Upper lobe of right lung (tissue), 1 donor: ENCODE data around the gene CRTC1. TPM values are rescaled to one million over a fixed set of nuclear protein-coding genes. Genes with fewer than 3 reads are reported as not detected.

Experiments used
- ATAC-seq: fragments of 200-7000 bp; cut with Tn5 transposase; one replicate; pipeline ENCODE4 v1.9.1; 2020; ENCODE audit warnings: mild to moderate bottlenecking, moderate library complexity
- DNase-seq: peaks from one replicate; pipeline ENCODE4 v3.0.0-alpha.2; 2020
- H3K27ac ChIP-seq: fragments of 200-600 bp; one replicate; pipeline ENCODE4 v1.8.0; 2022
- H3K27me3 ChIP-seq: fragments of 200-600 bp; one replicate; pipeline ENCODE4 v1.8.0; 2022; ENCODE audit warnings: mild to moderate bottlenecking
- H3K36me3 ChIP-seq: fragments of 200-600 bp; one replicate; pipeline ENCODE4 v1.8.0; 2022
- H3K4me1 ChIP-seq: fragments of 200-600 bp; one replicate; pipeline ENCODE4 v1.8.0; 2022
- H3K4me3 ChIP-seq: fragments of 200-600 bp; one replicate; pipeline ENCODE4 v1.8.0; 2022; ENCODE audit warnings: mild to moderate bottlenecking
- H3K9me3 ChIP-seq: fragments of 200-600 bp; one replicate; pipeline ENCODE4 v1.8.0; 2022
- intact Hi-C: fragments of 100-400 bp; cut with DNase I; formaldehyde crosslinking; loops from one replicate; pipeline ENCODE4 v1.11.0; 2022
- total RNA-seq: library from RNA; stranded (reverse); fragmentation: NEBNext Ultra II Directional; extraction: Animal tissue kit (Norgen Biotek cat#: 25700); gene quantifications from one replicate; pipeline ENCODE4 v1.2.1, GENCODE V29; 2021
- TF ChIP-seq, protein P1 (sequence below): fragments of 200-600 bp; IDR thresholded peaks from one replicate; pipeline ENCODE4 v1.8.0; 2022; ENCODE audit warnings: antibody characterized with exemption
- donor health status: DM: no; HTN: yes; CAD: no; lungs with severe emphysema.

CRTC1 gene
- total RNA-seq, 1 donor from 2014 or later: 13.8 TPM

DNA sequence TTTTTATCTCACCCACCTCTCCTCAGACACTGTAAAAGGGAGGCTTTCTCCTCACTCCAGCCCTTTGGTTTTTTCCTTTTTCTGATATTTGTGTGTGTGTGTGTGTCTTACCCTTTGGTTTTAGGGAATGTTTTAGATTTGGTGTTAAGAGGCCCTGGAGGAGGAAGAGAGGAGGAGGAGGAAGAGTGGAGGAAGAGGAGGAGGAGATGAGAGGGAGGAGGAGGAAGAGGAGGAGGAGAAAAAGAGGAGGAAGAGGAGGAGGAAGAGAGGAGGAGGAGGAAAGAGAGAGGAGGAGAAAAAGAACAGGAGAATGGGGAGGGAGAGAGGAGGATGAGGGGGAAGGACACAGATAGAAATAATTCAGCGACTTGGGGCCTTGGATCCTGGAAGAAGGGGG, 36.1 kb upstream of the CRTC1 start:
- TF ChIP-seq, protein P1, sequence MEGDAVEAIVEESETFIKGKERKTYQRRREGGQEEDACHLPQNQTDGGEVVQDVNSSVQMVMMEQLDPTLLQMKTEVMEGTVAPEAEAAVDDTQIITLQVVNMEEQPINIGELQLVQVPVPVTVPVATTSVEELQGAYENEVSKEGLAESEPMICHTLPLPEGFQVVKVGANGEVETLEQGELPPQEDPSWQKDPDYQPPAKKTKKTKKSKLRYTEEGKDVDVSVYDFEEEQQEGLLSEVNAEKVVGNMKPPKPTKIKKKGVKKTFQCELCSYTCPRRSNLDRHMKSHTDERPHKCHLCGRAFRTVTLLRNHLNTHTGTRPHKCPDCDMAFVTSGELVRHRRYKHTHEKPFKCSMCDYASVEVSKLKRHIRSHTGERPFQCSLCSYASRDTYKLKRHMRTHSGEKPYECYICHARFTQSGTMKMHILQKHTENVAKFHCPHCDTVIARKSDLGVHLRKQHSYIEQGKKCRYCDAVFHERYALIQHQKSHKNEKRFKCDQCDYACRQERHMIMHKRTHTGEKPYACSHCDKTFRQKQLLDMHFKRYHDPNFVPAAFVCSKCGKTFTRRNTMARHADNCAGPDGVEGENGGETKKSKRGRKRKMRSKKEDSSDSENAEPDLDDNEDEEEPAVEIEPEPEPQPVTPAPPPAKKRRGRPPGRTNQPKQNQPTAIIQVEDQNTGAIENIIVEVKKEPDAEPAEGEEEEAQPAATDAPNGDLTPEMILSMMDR: no peak
- DNase-seq: no peak
- intact Hi-C loops: no loop called here
- Histone ChIP-seq H3K36me3 (no peaks in the 10 kb centered on the region), H3K27me3 (no peaks in the 10 kb centered on the region), H3K4me1 (peaks cover 30% of the 10 kb centered on the region), H3K27ac (no peak overlapping the region), H3K9me3 (no peaks in the 10 kb centered on the region), H3K4me3 (no peak overlapping the region)
- no peak for ATAC-seq

DNA sequence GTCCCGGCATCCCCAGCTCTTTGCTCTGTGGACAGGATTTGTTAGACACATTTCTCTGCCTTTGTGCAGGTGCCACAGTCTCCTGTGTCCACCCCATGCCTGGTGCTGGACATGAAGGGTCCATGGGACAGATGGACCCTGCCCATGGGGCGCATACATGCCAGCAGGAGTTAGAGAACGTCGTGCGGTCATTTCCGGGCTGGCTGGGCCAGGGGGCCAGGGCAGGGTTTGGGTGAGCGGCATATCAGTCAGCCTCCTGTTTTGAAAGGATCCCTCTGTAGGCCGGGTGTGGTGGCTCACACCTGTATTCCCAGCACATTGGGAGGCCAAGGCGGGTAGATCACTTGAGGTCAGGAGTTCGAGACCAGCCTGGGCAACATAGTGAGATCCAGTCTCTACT, 35.7 kb upstream of the CRTC1 start:
- TF ChIP-seq, protein P1: no peak
- Histone ChIP-seq H3K4me1 (peaks cover 30% of the 10 kb centered on the region), H3K27me3 (no peaks in the 10 kb centered on the region), H3K9me3 (no peaks in the 10 kb centered on the region), H3K36me3 (no peaks in the 10 kb centered on the region), H3K4me3 (no peak overlapping the region), H3K27ac (no peak overlapping the region)
- ATAC-seq (no peak), DNase-seq (no peak)
- intact Hi-C loops: no loop called here

DNA sequence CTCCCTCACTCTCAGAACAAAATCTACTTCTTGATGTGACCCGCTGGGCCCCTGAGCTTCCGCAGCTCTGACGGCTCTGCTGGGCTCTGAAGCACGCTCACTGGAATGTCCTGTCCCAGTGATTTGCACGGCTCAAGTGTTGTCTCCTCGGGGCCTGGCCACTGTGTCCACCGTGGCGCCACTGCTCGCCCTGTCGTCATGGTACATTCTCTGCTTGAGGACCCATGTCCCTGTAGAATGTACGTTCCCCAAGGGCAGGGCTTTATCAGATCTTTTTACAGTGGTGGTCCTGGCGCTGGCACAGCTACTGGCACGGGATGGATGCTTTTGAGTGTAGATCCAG, 34.5 kb upstream of the CRTC1 start:
- Histone ChIP-seq H3K4me1 (peaks cover 30% of the 10 kb centered on the region), H3K4me3 (peak overlapping the region; percentile 11), H3K27me3 (no peaks in the 10 kb centered on the region), H3K36me3 (no peaks in the 10 kb centered on the region), H3K9me3 (no peaks in the 10 kb centered on the region), H3K27ac (peak overlapping the region; percentile 85)
- DNase-seq (no peak), ATAC-seq (peak; percentile 23)
- intact Hi-C loops: no loop called here
- TF ChIP-seq, protein P1: no peak

DNA sequence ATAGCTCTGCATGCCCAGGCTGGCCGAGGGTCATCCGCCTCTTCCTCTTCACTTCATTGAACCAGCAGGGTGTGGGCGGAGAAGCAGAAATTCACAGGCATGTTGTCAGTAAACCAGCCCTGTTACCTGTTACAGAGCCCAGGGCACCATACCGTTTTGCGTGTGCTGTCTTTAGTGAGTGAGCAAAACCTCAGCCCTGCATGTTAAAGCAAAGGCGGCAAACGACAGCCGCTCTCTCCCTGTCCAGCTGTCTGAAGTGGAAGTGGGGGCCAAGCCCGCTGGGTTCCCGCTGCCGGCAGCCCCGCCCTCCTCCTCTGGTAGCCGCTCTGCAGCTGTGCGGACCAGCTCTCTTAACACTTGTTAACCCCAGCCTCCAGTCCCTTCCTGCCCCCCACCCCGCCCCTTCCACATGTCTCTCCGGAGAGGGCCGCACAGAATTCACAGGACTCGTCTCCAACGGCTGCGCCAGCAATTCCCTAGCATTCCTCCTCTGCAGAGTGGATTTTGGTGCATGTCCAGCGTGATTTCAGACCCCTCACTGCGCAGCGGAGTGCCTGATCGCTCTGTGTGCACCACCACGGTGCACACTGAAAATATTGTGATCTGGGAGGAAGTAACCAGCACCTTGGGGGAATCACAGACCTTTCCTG, 34.0 kb upstream of the CRTC1 start:
- no peaks in the 10 kb centered on the region for H3K27me3 ChIP-seq
- no peaks in the 10 kb centered on the region for H3K36me3 ChIP-seq
- peak overlapping the region; percentile 85 for H3K27ac ChIP-seq
- H3K4me1 ChIP-seq: peaks cover 30% of the 10 kb centered on the region
- DNase-seq: peak; percentile 77
- TF ChIP-seq, protein P1: no peak
- H3K9me3 ChIP-seq: no peaks in the 10 kb centered on the region
- intact Hi-C loops: no loop called here
- peak; percentile 66 for ATAC-seq
- H3K4me3 ChIP-seq: peak overlapping the region; percentile 11

DNA sequence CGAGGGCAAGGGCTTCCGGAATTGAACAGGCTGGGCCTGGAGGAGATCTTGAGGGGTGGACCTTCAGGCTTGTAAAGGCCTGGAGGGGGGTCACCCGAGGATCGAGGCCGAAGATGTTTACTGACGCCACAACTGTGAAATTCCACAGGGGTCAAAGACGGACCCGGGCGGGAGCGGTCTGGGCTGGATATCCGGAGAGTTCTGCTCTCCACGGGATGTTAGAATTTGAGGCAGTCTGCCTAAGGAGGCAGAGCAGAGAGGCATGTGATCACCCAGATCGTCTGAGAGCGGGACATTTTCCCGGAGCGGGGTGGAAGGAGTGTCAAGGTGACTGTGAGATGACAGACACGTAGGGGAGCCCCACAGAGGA, 33.5 kb upstream of the CRTC1 start:
- ATAC-seq (peak; percentile 28), DNase-seq (no peak)
- H3K36me3 ChIP-seq: no peaks in the 10 kb centered on the region
- no peaks in the 10 kb centered on the region for H3K27me3 ChIP-seq
- H3K4me1 ChIP-seq: peaks cover 30% of the 10 kb centered on the region
- no peaks in the 10 kb centered on the region for H3K9me3 ChIP-seq
- TF ChIP-seq, protein P1: no peak
- peak overlapping the region; percentile 85 for H3K27ac ChIP-seq
- H3K4me3 ChIP-seq: peak overlapping the region; percentile 14
- intact Hi-C loops: no loop called here

DNA sequence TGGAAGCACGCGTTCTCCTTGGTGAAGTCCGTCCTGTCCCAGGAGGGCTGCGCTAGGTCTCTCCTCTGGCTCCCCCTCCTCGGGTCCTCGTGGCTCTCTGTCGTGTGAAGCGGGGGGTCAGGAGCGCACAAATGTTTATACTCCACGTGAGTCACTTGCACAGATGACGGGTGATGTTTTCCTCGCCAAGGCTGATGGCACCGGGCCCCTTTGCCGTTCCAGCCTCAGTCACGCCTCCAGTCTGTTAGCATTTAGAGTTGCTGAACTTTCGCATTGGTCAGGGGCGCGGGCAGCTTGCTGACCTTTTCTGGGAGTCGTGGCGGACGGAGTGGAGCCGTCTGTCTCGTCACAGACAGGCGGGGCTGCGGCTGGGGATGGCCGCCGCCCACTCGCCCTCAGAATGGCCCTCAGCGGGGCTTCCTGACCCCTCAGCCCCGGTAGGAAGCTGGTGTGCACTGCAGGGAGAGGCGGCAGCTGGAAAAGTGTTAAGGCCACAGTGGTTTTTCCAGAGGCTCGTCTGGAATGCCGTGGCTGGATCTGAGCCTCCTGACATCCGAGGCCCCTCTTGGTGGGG, 32.9 kb upstream of the CRTC1 start:
- intact Hi-C loops: no loop called here
- Histone ChIP-seq H3K4me1 (peaks cover 30% of the 10 kb centered on the region), H3K36me3 (no peaks in the 10 kb centered on the region), H3K27ac (peak overlapping the region; percentile 85), H3K9me3 (no peaks in the 10 kb centered on the region), H3K27me3 (no peaks in the 10 kb centered on the region), H3K4me3 (peak overlapping the region; percentile 14)
- peak; percentile 52 for ATAC-seq
- TF ChIP-seq, protein P1: no peak
- DNase-seq: no peak
